Stimulated activated CD4-positive, alpha-beta T cell treated with anti-CD3 and anti-CD28 coated beads, TNF-alpha, amount 100 ng/mL, for 24 hours (primary cell): Measurements from ENCODE around the gene KANTR.

Source experiments
- DNase-seq, 3 experiments: peaks; one replicate each; pipeline ENCODE4 v3.0.0-alpha.2; 2020; ENCODE audit warnings: low read depth in 3 of 3

The KANTR gene

GRCh38 chrX:53093748-53094581, at the start of gene KANTR:
TSS of gene KANTR (plus strand) at chrX:53094142. CDS start at chrX:53124273, 30,131 bp downstream.
- peak; percentile 53 to 77 (median 71) for DNase-seq

GRCh38 chrX:53044995-53045394, 48.9 kb upstream of the KANTR start:
- DNase-seq = no peak

GRCh38 chrX:53047228-53047627, 46.7 kb upstream of the KANTR start:
- no peak for DNase-seq

- no peak for DNase-seq
These were observed 45.5 kb upstream of the KANTR start, which contains the start of gene GPR173 for GRCh38 chrX:53048169-53049126. TSS of gene GPR173 (plus strand) at chrX:53048789. CDS start at chrX:53076622, 27,833 bp downstream.

GRCh38 chrX:53049127-53049517, 44.8 kb upstream of the KANTR start:
- DNase-seq = no peak

GRCh38 chrX:53050841-53051240, 43.1 kb upstream of the KANTR start:
- DNase-seq = no peak

- DNase-seq = no peak
These were observed 38.6 kb upstream of the KANTR start for GRCh38 chrX:53055244-53055849.

- no peak for DNase-seq
These were observed 37.6 kb upstream of the KANTR start for GRCh38 chrX:53056292-53056691.

GRCh38 chrX:53065104-53065503, 28.8 kb upstream of the KANTR start:
- no peak for DNase-seq

- no peak for DNase-seq
These were observed 22.9 kb upstream of the KANTR start for GRCh38 chrX:53071064-53071463.

GRCh38 chrX:53071604-53072417, 22.1 kb upstream of the KANTR start:
- DNase-seq = peak in 1 of 3 experiments; percentile 50

GRCh38 chrX:53072418-53073114, 21.4 kb upstream of the KANTR start:
- no peak for DNase-seq

- no peak for DNase-seq
These were observed 20.8 kb upstream of the KANTR start for GRCh38 chrX:53073115-53073586.

- no peak for DNase-seq
These were observed 18.9 kb upstream of the KANTR start for GRCh38 chrX:53075011-53075410.

GRCh38 chrX:53076671-53077070, 17.3 kb upstream of the KANTR start:
- no peak for DNase-seq

- no peak for DNase-seq
These were observed 16.4 kb upstream of the KANTR start for GRCh38 chrX:53077207-53078197.

- DNase-seq = no peak
These were observed 15.0 kb upstream of the KANTR start for GRCh38 chrX:53078943-53079342.

GRCh38 chrX:53080628-53081580, 13.0 kb upstream of the KANTR start:
- no peak for DNase-seq
